Measurements from ENCODE around the gene C1QTNF9.

C1QTNF9 gene

DNA sequence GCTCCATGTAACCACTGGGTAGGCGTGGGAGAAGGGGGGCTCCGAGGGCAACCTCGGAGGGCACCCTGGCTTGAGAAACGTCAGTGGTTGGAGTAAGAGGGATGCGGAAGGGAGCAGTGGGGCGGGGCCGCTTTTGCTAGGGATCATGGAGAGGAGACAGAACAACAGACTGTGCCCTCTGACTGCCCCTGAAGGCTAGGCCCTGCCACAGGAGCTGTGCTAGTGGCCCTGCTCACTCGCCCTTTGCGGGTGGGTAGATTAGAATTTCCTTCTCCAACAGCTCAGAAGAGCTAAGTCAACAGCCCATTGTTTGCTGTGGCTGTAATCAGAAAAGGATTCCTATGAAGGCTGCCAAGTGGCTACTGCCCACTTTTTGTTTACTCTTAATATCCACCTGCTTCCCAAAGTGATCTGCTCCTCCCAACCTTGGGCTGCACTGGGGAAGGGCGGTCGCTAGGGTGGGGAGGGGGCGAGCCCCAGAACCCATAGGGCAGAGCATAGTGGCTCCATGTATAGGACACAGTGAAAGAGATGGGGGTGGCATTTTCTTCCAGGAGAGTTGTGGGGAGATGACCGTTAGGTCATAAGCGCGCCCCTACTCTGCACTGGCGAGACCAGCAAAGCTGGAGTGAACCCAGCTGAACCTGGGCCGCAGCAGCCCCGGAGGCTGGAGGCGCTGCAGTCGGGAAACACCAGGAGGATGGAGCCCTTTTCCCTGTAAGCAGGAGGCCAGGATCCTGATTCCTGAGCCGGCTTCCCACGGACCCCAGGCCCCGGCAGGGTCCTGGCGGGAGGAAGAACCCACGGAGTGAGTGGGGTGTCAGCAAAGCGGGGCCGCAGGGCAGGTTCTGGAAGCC, 1.9 kb upstream of the C1QTNF9 start:
- no peaks in the 10 kb centered on the region for H4K20me1 ChIP-seq (ENCODE audit: insufficient read depth, low read length)
- TF ChIP-seq, protein P1, sequence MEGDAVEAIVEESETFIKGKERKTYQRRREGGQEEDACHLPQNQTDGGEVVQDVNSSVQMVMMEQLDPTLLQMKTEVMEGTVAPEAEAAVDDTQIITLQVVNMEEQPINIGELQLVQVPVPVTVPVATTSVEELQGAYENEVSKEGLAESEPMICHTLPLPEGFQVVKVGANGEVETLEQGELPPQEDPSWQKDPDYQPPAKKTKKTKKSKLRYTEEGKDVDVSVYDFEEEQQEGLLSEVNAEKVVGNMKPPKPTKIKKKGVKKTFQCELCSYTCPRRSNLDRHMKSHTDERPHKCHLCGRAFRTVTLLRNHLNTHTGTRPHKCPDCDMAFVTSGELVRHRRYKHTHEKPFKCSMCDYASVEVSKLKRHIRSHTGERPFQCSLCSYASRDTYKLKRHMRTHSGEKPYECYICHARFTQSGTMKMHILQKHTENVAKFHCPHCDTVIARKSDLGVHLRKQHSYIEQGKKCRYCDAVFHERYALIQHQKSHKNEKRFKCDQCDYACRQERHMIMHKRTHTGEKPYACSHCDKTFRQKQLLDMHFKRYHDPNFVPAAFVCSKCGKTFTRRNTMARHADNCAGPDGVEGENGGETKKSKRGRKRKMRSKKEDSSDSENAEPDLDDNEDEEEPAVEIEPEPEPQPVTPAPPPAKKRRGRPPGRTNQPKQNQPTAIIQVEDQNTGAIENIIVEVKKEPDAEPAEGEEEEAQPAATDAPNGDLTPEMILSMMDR (IDR thresholded peaks at IDR 0.05; ENCODE audit: borderline replicate concordance, extremely low read depth, low read length, poor library complexity, severe bottlenecking) = no peak
- TF ChIP-seq EZH2 (IDR thresholded peaks at IDR 0.05; ENCODE audit: borderline replicate concordance, low read depth, low read length, severe bottlenecking) = no peak
- no peaks in the 10 kb centered on the region for H3K9me3 ChIP-seq (ENCODE audit: insufficient read depth, low read length, severe bottlenecking)
- H2AFZ ChIP-seq (ENCODE audit: low read depth, low read length) = no peak overlapping the region
- H3K4me3 ChIP-seq (ENCODE audit: low read depth in 1 of 2, low read length in 2 of 2) = no peak overlapping the region
- no peak overlapping the region for H3K27ac ChIP-seq (ENCODE audit: low read length)
- peaks cover 14% of the 10 kb centered on the region for H3K36me3 ChIP-seq (ENCODE audit: insufficient read depth, low read length)
- no peaks in the 10 kb centered on the region for H3K79me2 ChIP-seq (ENCODE audit: insufficient read depth, low read length)
- no peak overlapping the region for H3K4me2 ChIP-seq (ENCODE audit: insufficient read depth, low read length)
- DNase-seq (no peak), ATAC-seq (ENCODE audit: insufficient read depth, low read depth) (no peak)
- no peaks in the 10 kb centered on the region for H3K27me3 ChIP-seq (ENCODE audit: insufficient read depth, low read length, poor library complexity)
- no peaks in the 10 kb centered on the region for H3K4me1 ChIP-seq (ENCODE audit: insufficient read depth, low read length)
- H3K9ac ChIP-seq (ENCODE audit: low read depth, low read length) = no peak overlapping the region

DNA sequence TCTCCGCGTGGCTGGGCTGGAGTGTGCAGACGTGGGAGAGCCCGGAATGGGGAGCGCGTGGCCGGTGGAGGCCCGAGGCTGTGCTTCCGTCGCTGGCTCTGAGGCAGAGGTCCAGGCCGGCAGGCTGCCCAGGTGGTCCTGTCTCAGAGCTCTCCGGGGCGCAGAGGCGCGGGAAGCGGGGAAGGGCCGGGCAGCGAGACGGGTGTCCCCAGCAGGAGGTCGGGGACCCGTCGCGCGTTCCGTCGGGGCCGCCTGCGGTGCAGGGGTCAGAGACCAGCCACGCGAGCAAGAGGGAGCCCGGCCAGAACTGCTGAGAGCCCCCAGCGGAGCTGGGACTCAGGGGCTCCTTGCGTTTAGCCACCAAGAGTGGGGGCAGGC, 1.3 kb upstream of the C1QTNF9 start:
- Histone ChIP-seq H3K4me1 (ENCODE audit: insufficient read depth, low read length) (no peaks in the 10 kb centered on the region), H2AFZ (ENCODE audit: low read depth, low read length) (no peak overlapping the region), H3K9me3 (ENCODE audit: insufficient read depth, low read length, severe bottlenecking) (no peaks in the 10 kb centered on the region), H4K20me1 (ENCODE audit: insufficient read depth, low read length) (no peaks in the 10 kb centered on the region), H3K79me2 (ENCODE audit: insufficient read depth, low read length) (no peaks in the 10 kb centered on the region), H3K36me3 (ENCODE audit: insufficient read depth, low read length) (peaks cover 8% of the 10 kb centered on the region), H3K9ac (ENCODE audit: low read depth, low read length) (no peak overlapping the region), H3K27ac (ENCODE audit: low read length) (no peak overlapping the region), H3K4me2 (ENCODE audit: insufficient read depth, low read length) (no peak overlapping the region), H3K4me3 (ENCODE audit: low read depth in 1 of 2, low read length in 2 of 2) (no peak overlapping the region), H3K27me3 (ENCODE audit: insufficient read depth, low read length, poor library complexity) (no peaks in the 10 kb centered on the region)
- no peak for TF ChIP-seq EZH2 (IDR thresholded peaks at IDR 0.05; ENCODE audit: borderline replicate concordance, low read depth, low read length, severe bottlenecking)
- TF ChIP-seq, protein P1 (IDR thresholded peaks at IDR 0.05; ENCODE audit: borderline replicate concordance, extremely low read depth, low read length, poor library complexity, severe bottlenecking) = no peak
- no peak for DNase-seq
- no peak for ATAC-seq (ENCODE audit: insufficient read depth, low read depth)

DNA sequence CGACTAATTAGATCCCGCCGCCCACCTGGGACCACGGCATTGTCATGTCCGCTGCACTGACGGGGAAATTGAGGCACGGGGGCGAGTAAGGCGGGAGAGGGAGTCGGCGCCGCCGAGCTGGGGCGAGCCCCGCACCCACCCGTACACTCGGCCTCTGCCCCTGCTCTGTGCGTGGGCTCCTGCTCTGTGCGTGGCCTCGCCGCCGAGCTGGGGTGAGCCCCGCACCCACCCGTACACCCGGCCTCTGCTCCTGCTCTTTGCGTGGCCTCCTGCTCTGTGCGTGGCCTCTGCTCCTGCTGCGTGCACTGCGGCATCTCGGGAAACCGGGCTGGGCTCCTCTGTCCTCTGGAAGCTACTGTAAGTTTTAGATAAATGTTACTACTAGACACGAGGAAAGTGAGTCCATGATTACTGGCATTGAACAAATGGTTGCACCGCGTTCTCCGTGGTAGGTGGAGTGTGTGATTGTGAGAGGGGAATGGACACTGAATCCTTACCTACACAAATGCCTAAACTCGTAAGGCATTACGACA, 826 bp upstream of the C1QTNF9 start:
- Histone ChIP-seq H3K4me3 (ENCODE audit: low read depth in 1 of 2, low read length in 2 of 2) (no peak overlapping the region), H3K9me3 (ENCODE audit: insufficient read depth, low read length, severe bottlenecking) (no peaks in the 10 kb centered on the region), H2AFZ (ENCODE audit: low read depth, low read length) (no peak overlapping the region), H3K9ac (ENCODE audit: low read depth, low read length) (no peak overlapping the region), H3K4me2 (ENCODE audit: insufficient read depth, low read length) (no peak overlapping the region), H3K27ac (ENCODE audit: low read length) (no peak overlapping the region), H4K20me1 (ENCODE audit: insufficient read depth, low read length) (no peaks in the 10 kb centered on the region), H3K79me2 (ENCODE audit: insufficient read depth, low read length) (no peaks in the 10 kb centered on the region), H3K27me3 (ENCODE audit: insufficient read depth, low read length, poor library complexity) (no peaks in the 10 kb centered on the region), H3K36me3 (ENCODE audit: insufficient read depth, low read length) (peaks cover 4% of the 10 kb centered on the region), H3K4me1 (ENCODE audit: insufficient read depth, low read length) (no peaks in the 10 kb centered on the region)
- no peak for TF ChIP-seq EZH2 (IDR thresholded peaks at IDR 0.05; ENCODE audit: borderline replicate concordance, low read depth, low read length, severe bottlenecking)
- TF ChIP-seq, protein P1 (IDR thresholded peaks at IDR 0.05; ENCODE audit: borderline replicate concordance, extremely low read depth, low read length, poor library complexity, severe bottlenecking) = no peak
- no peak for ATAC-seq (ENCODE audit: insufficient read depth, low read depth)
- no peak for DNase-seq
